CD14-positive monocyte (primary cell): ENCODE measurements around the gene NEO1. TPM values are rescaled to one million over a fixed set of nuclear protein-coding genes. Genes with fewer than 3 reads are reported as not detected.

Experiments
- DNase-seq, 3 donors: peaks; one replicate each; pipeline ENCODE4 v3.0.0-alpha.2; 2011 to 2022
- H2AFZ ChIP-seq: 2 replicates; pipeline ENCODE4 v1.6.0; 2012; ENCODE audit warnings: mild to moderate bottlenecking, low read depth, low read length, inconsistent platforms; ENCODE audit not compliant: insufficient read depth, poor library complexity, severe bottlenecking
- H3K27ac ChIP-seq, 2 donors: 1 replicate in 1 of 2; 2 replicates in 1 of 2; pipeline ENCODE4 v1.5.1; 2012 to 2013; ENCODE audit warnings: low read length in 2 of 2, control low read depth in 1 of 2, inconsistent platforms in 1 of 2, low read depth in 1 of 2, mild to moderate bottlenecking in 1 of 2
- H3K27me3 ChIP-seq, 2 donors: one replicate each; pipeline versions ENCODE4 v1.6.0 to v1.6.1; 2011 to 2013; ENCODE audit warnings: low read length in 2 of 2; ENCODE audit not compliant: control insufficient read depth in 2 of 2, insufficient read depth in 2 of 2
- H3K36me3 ChIP-seq, 2 donors: replicated peaks in 1 of 2; 1 replicate in 1 of 2; 2 replicates in 1 of 2; pipeline versions ENCODE4 v1.5.1 to v1.6.1; 2012 to 2013; ENCODE audit warnings: low read length in 2 of 2, control low read depth in 1 of 2, inconsistent platforms in 1 of 2, mild to moderate bottlenecking in 1 of 2; ENCODE audit not compliant: insufficient read depth in 2 of 2, control insufficient read depth in 1 of 2
- H3K4me1 ChIP-seq, 2 donors: 1 replicate in 1 of 2; 2 replicates in 1 of 2; pipeline versions ENCODE4 v1.5.1 to v1.6.1; 2012 to 2013; ENCODE audit warnings: low read length in 2 of 2, control low read depth in 1 of 2, inconsistent platforms in 1 of 2, mild to moderate bottlenecking in 1 of 2, moderate library complexity in 1 of 2; ENCODE audit not compliant: insufficient read depth in 2 of 2, control insufficient read depth in 1 of 2
- H3K4me2 ChIP-seq: replicated peaks from 2 replicates; pipeline ENCODE3; 2012; ENCODE audit warnings: low read length, moderate library complexity, mild to moderate bottlenecking; ENCODE audit not compliant: poor library complexity, severe bottlenecking; ENCODE audit errors: extremely low read depth
- H3K4me3 ChIP-seq, 3 experiments: fragments of 200-600 bp in 1 of 3; sonication (generic) in 1 of 3; replicated peaks in 1 of 3; 1 replicate in 2 of 3; 2 replicates in 1 of 3; pipeline ENCODE4 v1.5.1; 2011 to 2013; ENCODE audit warnings: low read length in 3 of 3, mild to moderate bottlenecking in 3 of 3, control low read depth in 2 of 3, low read depth in 2 of 3, inconsistent platforms in 1 of 3, moderate library complexity in 1 of 3
- H3K79me2 ChIP-seq: 2 replicates; pipeline ENCODE4 v1.6.0; 2012; ENCODE audit warnings: mild to moderate bottlenecking, control low read depth, inconsistent platforms, low read length, moderate library complexity; ENCODE audit not compliant: insufficient read depth
- H3K9ac ChIP-seq: 2 replicates; pipeline ENCODE4 v1.6.0; 2017; ENCODE audit warnings: low read length, mild to moderate bottlenecking; ENCODE audit not compliant: insufficient read depth, poor library complexity, severe bottlenecking
- H3K9me3 ChIP-seq, 2 donors: replicated peaks in 1 of 2; 1 replicate in 1 of 2; 2 replicates in 1 of 2; pipeline versions ENCODE4 v1.5.1 to v1.6.1; 2012 to 2013; ENCODE audit warnings: low read length in 2 of 2, control low read depth in 1 of 2; ENCODE audit not compliant: control insufficient read depth in 1 of 2, insufficient read depth in 1 of 2
- H4K20me1 ChIP-seq: 2 replicates; pipeline ENCODE4 v1.6.0; 2012; ENCODE audit warnings: mild to moderate bottlenecking, low read length, control low read depth, moderate library complexity; ENCODE audit not compliant: insufficient read depth
- H3K27ac Mint-ChIP-seq, 7 donors: one replicate each; pipeline ENCODE4 v1.8.0; 2020; ENCODE audit warnings: mild to moderate bottlenecking in 7 of 7, mixed read lengths in 7 of 7, moderate library complexity in 6 of 7, inconsistent platforms in 2 of 7
- H3K27me3 Mint-ChIP-seq, 3 donors: one replicate each; pipeline ENCODE4 v1.8.0; 2021 to 2022; ENCODE audit warnings: low read depth in 3 of 3, mild to moderate bottlenecking in 3 of 3, mixed read lengths in 3 of 3, moderate library complexity in 3 of 3, inconsistent platforms in 1 of 3
- H3K36me3 Mint-ChIP-seq, 2 donors: one replicate each; pipeline ENCODE4 v1.8.0; 2020; ENCODE audit warnings: mixed read lengths in 2 of 2, inconsistent platforms in 1 of 2, mild to moderate bottlenecking in 1 of 2
- H3K4me1 Mint-ChIP-seq: one replicate; pipeline ENCODE4 v1.8.0; 2020; ENCODE audit warnings: mild to moderate bottlenecking, mixed read lengths
- H3K4me3 Mint-ChIP-seq, 2 donors: one replicate each; pipeline ENCODE4 v1.8.0; 2020; ENCODE audit warnings: mild to moderate bottlenecking in 2 of 2, mixed read lengths in 2 of 2, moderate library complexity in 1 of 2
- H3K9me3 Mint-ChIP-seq, 7 donors: one replicate each; pipeline ENCODE4 v1.8.0; 2020 to 2022; ENCODE audit warnings: mixed read lengths in 7 of 7, mild to moderate bottlenecking in 6 of 7, moderate library complexity in 6 of 7, inconsistent platforms in 2 of 7
- CTCF ChIP-seq: fragments of 200-600 bp; IDR thresholded peaks from one replicate; pipeline ENCODE4 v1.8.0; 2022; ENCODE audit warnings: antibody characterized with exemption, mild to moderate bottlenecking
- WGBS: methylation state at CpG from one replicate; pipeline ENCODE4 v1.1.5; 2013; ENCODE audit warnings: missing lambda C conversion rate; ENCODE audit not compliant: insufficient coverage; 5-methylcytosine and 5-hydroxymethylcytosine counted together
- intact Hi-C, 2 donors: fragments of 100-400 bp; cut with micrococcal nuclease; formaldehyde crosslinking; loops; one replicate each; pipeline versions ENCODE4 v1.15.0 to v1.15.1; 2023
- polyA plus RNA-seq, 3 donors: library from polyadenylated mRNA; depleted of rRNA in 1 of 3; unstranded in 2 of 3; stranded (reverse) in 1 of 3; fragments of 300-500 nt in 2 of 3; fragments of >200 nt in 1 of 3; fragmentation: Illumina TruSeq in 2 of 3; gene quantifications; 1 replicate in 2 of 3; 2 replicates in 1 of 3; pipeline ENCODE4 v1.2.3, GENCODE V29; 2012 to 2021

The NEO1 gene
- polyA plus RNA-seq, 3 donors = 0.03 to 0.06 TPM; not detected in 1

DNA sequence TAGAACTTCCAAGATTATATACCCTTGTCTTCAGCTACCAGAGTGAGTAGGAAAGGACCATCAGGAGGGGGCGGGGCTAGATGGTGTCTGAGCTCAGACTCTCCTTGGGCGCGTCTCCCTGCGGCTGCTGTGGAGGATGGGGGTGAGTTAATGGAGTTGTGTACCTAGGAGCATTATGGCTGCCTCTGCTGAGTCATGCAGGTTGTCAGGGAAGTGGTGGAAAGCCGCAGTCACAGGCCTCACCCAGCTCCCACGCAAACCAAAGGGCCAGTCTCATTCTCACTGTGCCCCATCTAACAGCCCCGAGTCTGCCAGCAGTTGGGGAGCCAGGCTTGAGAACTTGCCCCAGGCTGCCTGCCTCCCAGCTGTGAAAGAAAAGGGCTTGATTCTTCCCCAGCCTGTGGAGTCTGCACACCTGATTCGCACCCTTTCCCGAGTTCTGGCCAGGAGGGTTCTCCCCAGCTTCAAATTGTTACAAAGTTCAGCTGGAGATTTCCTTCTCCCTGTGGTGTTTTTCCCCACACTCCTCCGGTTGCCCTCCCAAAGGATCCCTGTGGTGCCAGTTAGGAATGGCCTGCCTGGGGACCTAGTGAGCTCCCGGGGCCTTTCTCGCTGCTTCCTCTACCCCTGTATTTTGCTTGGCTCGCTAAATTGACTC lies 173.2 kb downstream of the NEO1 start:
- no peak overlapping the region for H3K9ac ChIP-seq
- WGBS = 92% methylated on average over 5 of the region's 13 CpGs
- H3K79me2 ChIP-seq = no peaks in the 10 kb centered on the region
- peaks cover under 1 to 11% of the 10 kb centered on the region in 2 donors for H3K27me3 ChIP-seq
- Mint-ChIP-seq H3K9me3 (peaks cover 4 to 15% (median 11%) of the 10 kb centered on the region in 7 donors), H3K36me3 (no peaks in the 10 kb centered on the region), H3K4me1 (no peaks in the 10 kb centered on the region), H3K27me3 (peaks cover 7 to 19% (median 9%) of the 10 kb centered on the region in 3 donors), H3K4me3 (no peak overlapping the region), H3K27ac (no peak overlapping the region)
- H3K27ac ChIP-seq = no peak overlapping the region
- H2AFZ ChIP-seq = no peak overlapping the region
- no peak for TF ChIP-seq CTCF
- no peaks in the 10 kb centered on the region for H3K36me3 ChIP-seq
- H3K9me3 ChIP-seq = no peaks in the 10 kb centered on the region
- no peak overlapping the region for H3K4me2 ChIP-seq
- no peak for DNase-seq
- intact Hi-C loops = no loop called here
- H4K20me1 ChIP-seq = no peaks in the 10 kb centered on the region
- H3K4me1 ChIP-seq = no peaks in the 10 kb centered on the region
- H3K4me3 ChIP-seq = no peak overlapping the region

DNA sequence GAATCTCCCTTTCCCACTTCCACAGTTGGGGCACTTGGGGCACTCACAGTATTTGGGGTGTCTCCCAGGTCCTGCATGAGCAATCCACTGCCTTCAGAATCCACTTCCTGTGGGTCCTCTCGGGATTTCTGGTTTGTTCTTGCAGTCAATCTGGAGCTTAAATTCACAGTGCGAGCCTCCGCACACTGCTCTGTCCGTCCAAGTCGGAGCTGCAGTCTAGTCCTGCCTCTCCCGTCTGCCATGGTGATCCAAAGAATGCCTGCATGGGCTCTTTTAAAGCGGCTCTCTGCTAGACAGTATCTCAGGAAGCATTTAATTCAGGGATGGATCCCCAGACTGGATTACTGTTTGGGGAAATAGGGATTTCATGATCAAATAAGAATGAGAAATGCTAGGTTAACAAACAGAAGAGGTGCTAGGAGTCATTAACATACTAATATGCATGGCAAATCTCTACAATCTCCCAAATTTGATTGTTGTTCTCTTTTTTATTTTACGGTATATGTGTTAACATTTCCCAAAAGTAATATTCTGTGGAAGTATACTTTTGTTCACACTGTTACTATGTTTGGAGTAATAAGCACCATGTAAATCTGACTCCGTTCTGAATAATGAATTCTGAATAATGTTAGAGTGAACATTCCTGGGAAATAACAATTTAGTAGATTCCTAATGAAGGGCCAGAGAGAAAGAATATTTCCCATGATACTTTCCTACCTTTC lies 174.0 kb downstream of the NEO1 start:
- H3K9me3 Mint-ChIP-seq = peaks cover 4 to 15% (median 8%) of the 10 kb centered on the region in 7 donors
- Histone ChIP-seq H3K4me3 (no peak overlapping the region), H3K4me2 (no peak overlapping the region), H4K20me1 (no peaks in the 10 kb centered on the region), H3K36me3 (no peaks in the 10 kb centered on the region), H3K27me3 (peaks cover 2 to 12% of the 10 kb centered on the region in 2 donors), H3K9ac (no peak overlapping the region), H3K27ac (no peak overlapping the region), H3K9me3 (no peaks in the 10 kb centered on the region), H2AFZ (no peak overlapping the region), H3K79me2 (no peaks in the 10 kb centered on the region), H3K4me1 (no peaks in the 10 kb centered on the region)
- no peak for DNase-seq
- TF ChIP-seq CTCF = no peak
- H3K4me1 Mint-ChIP-seq = no peaks in the 10 kb centered on the region
- H3K4me3 Mint-ChIP-seq = no peak overlapping the region
- no peak overlapping the region for H3K27ac Mint-ChIP-seq
- H3K36me3 Mint-ChIP-seq = no peaks in the 10 kb centered on the region
- peaks cover 7 to 20% (median 10%) of the 10 kb centered on the region in 3 donors for H3K27me3 Mint-ChIP-seq
- 78% methylated on average over 7 of the region's 9 CpGs for WGBS
- intact Hi-C loops = no loop called here
